H1 (cell line): ENCODE data around the gene RAD51D. TPM values are rescaled to one million over a fixed set of nuclear protein-coding genes. Genes with fewer than 3 reads are reported as not detected.

Source experiments
- CTCF ChIA-PET: fragments of 300-600 bp; sonication (Branson Sonifier 250); formaldehyde crosslinking; loops from one replicate; lab custom pipeline; 2021; ENCODE audit not compliant: partially characterized antibody; lab: Charles Lee
- POLR2A ChIA-PET: fragments of 300-600 bp; sonication (Branson Sonifier 250); formaldehyde crosslinking; loops from one replicate; lab custom pipeline; 2021; ENCODE audit warnings: inconsistent platforms; ENCODE audit not compliant: partially characterized antibody; lab: Charles Lee
- DNase-seq, 2 experiments: peaks; one replicate each; pipeline versions ENCODE4 v3.0.0 to v3.0.0-alpha.2; 2010 to 2022; ENCODE audit warnings: low spot score in 2 of 2, low read depth in 1 of 2, mixed read lengths in 1 of 2
- FAIRE-seq: peaks from 2 replicates; lab custom pipeline; 2011; peaks lifted over from hg19 to GRCh38; lab: Jason Lieb, UNC
- H2AFZ ChIP-seq: 2 replicates; pipeline ENCODE4 v1.8.1; 2012; ENCODE audit warnings: low read length, inconsistent platforms
- H2AK5ac ChIP-seq: 2 replicates; pipeline ENCODE4 v1.6.1; 2013; ENCODE audit warnings: low read depth, low read length
- H2BK120ac ChIP-seq: replicated peaks from 2 replicates; pipeline ENCODE3; 2013; ENCODE audit warnings: low read depth, low read length, inconsistent platforms
- H2BK12ac ChIP-seq: 2 replicates; pipeline ENCODE4 v1.6.1; 2013; ENCODE audit warnings: low read depth, low read length
- H2BK15ac ChIP-seq: 2 replicates; pipeline ENCODE4 v1.6.1; 2013; ENCODE audit warnings: low read length
- H2BK20ac ChIP-seq: 2 replicates; pipeline ENCODE4 v1.6.1; 2013; ENCODE audit warnings: low read length
- H2BK5ac ChIP-seq: 2 replicates; pipeline ENCODE4 v1.6.1; 2013; ENCODE audit warnings: low read depth, low read length
- H3K14ac ChIP-seq: 2 replicates; pipeline ENCODE4 v1.6.1; 2013; ENCODE audit warnings: inconsistent platforms; ENCODE audit not compliant: insufficient read length
- H3K18ac ChIP-seq: 2 replicates; pipeline ENCODE4 v1.6.1; 2013; ENCODE audit warnings: low read length; ENCODE audit errors: extremely low read depth
- H3K23ac ChIP-seq: 2 replicates; pipeline ENCODE4 v1.6.1; 2013; ENCODE audit warnings: inconsistent platforms; ENCODE audit not compliant: insufficient read length
- H3K23me2 ChIP-seq: 2 replicates; pipeline ENCODE4 v1.6.1; 2013; ENCODE audit warnings: low read depth, low read length
- H3K27ac ChIP-seq: 2 replicates; pipeline ENCODE4 v1.6.1; 2011; ENCODE audit warnings: low read depth, low read length, inconsistent platforms
- H3K27me3 ChIP-seq, 4 experiments: replicated peaks in 1 of 4; 1 replicate in 1 of 4; 2 replicates in 3 of 4; pipeline versions ENCODE4 v1.6.1 to v1.8.1; 2011 to 2013; ENCODE audit warnings: low read length in 3 of 4, mild to moderate bottlenecking in 3 of 4, inconsistent platforms in 2 of 4, mixed read lengths in 2 of 4, moderate library complexity in 1 of 4; ENCODE audit not compliant: control insufficient read depth in 3 of 4, insufficient read depth in 3 of 4; ENCODE audit errors: extremely low read depth in 1 of 4
- H3K36me3 ChIP-seq, 4 experiments: 2 replicates each; pipeline versions ENCODE4 v1.6.1 to v1.8.1; 2011 to 2013; ENCODE audit warnings: mild to moderate bottlenecking in 4 of 4, low read length in 3 of 4, moderate library complexity in 2 of 4, control low read depth in 1 of 4, inconsistent platforms in 1 of 4; ENCODE audit not compliant: insufficient read depth in 4 of 4, control insufficient read depth in 2 of 4
- H3K4ac ChIP-seq: replicated peaks from 2 replicates; pipeline ENCODE3; 2013; ENCODE audit warnings: low read length, low read depth, mixed read lengths, inconsistent platforms; ENCODE audit not compliant: insufficient read length
- H3K4me1 ChIP-seq, 4 experiments: replicated peaks in 1 of 4; 1 replicate in 1 of 4; 2 replicates in 3 of 4; pipeline versions ENCODE4 v1.6.1 to v1.8.1; 2011 to 2013; ENCODE audit warnings: low read length in 3 of 4, inconsistent platforms in 2 of 4, mixed read lengths in 1 of 4; ENCODE audit not compliant: insufficient read depth in 4 of 4, control insufficient read depth in 3 of 4
- H3K4me2 ChIP-seq, 2 experiments: 2 replicates each; pipeline versions ENCODE4 v1.6.1 to v1.8.1; 2011 to 2013; ENCODE audit warnings: low read depth in 2 of 2, low read length in 2 of 2, control low read depth in 1 of 2, inconsistent platforms in 1 of 2, mild to moderate bottlenecking in 1 of 2; ENCODE audit not compliant: insufficient read depth in 1 of 2
- H3K4me3 ChIP-seq, 4 experiments: fragments of 200-600, 300-600 bp in 1 of 4; sonication (generic), shearing (Covaris generic), sonication (Bioruptor Twin) in 1 of 4; 2 replicates each; pipeline versions ENCODE4 v1.5.1 to v1.8.1; 2011 to 2016; ENCODE audit warnings: low read length in 4 of 4, low read depth in 3 of 4, control low read depth in 2 of 4, inconsistent platforms in 2 of 4, mild to moderate bottlenecking in 2 of 4, mixed read lengths in 1 of 4, moderate library complexity in 1 of 4; ENCODE audit not compliant: insufficient read depth in 2 of 4; ENCODE audit errors: extremely low read depth in 1 of 4
- H3K56ac ChIP-seq: replicated peaks from 2 replicates; pipeline ENCODE3; 2013; ENCODE audit warnings: low read depth, mild to moderate bottlenecking, mixed read lengths, low read length, inconsistent platforms; ENCODE audit not compliant: insufficient read length
- H3K79me1 ChIP-seq: 2 replicates; pipeline ENCODE4 v1.6.1; 2013; ENCODE audit warnings: low read depth, low read length, control low read depth
- H3K79me2 ChIP-seq, 2 experiments: 2 replicates each; pipeline versions ENCODE4 v1.6.1 to v1.8.1; 2012 to 2013; ENCODE audit warnings: low read length in 2 of 2, mild to moderate bottlenecking in 2 of 2, inconsistent platforms in 1 of 2; ENCODE audit not compliant: insufficient read depth in 2 of 2, control insufficient read depth in 1 of 2
- H3K9ac ChIP-seq, 4 experiments: replicated peaks in 1 of 4; 1 replicate in 1 of 4; 2 replicates in 3 of 4; pipeline versions ENCODE4 v1.6.1 to v1.8.1; 2011 to 2013; ENCODE audit warnings: low read depth in 3 of 4, low read length in 3 of 4, control low read depth in 2 of 4, mild to moderate bottlenecking in 2 of 4, moderate library complexity in 2 of 4, inconsistent platforms in 1 of 4; ENCODE audit errors: extremely low read depth in 1 of 4
- H3K9me3 ChIP-seq, 2 experiments: 2 replicates each; pipeline versions ENCODE4 v1.6.1 to v1.8.1; 2012 to 2013; ENCODE audit warnings: mild to moderate bottlenecking in 2 of 2, moderate library complexity in 2 of 2, control low read depth in 1 of 2, inconsistent platforms in 1 of 2, low read depth in 1 of 2, low read length in 1 of 2, mixed read lengths in 1 of 2; ENCODE audit not compliant: insufficient read depth in 2 of 2
- H4K20me1 ChIP-seq, 2 experiments: replicated peaks in 1 of 2; 2 replicates each; pipeline versions ENCODE3 to v1.8.1; 2011 to 2013; ENCODE audit warnings: inconsistent platforms in 2 of 2, low read length in 2 of 2, mild to moderate bottlenecking in 1 of 2; ENCODE audit not compliant: insufficient read depth in 2 of 2, control insufficient read depth in 1 of 2
- H4K5ac ChIP-seq: 2 replicates; pipeline ENCODE4 v1.6.1; 2013; ENCODE audit warnings: low read length, low read depth, mixed read lengths, inconsistent platforms; ENCODE audit not compliant: insufficient read length
- H4K8ac ChIP-seq: 2 replicates; pipeline ENCODE4 v1.8.0; 2013; ENCODE audit warnings: mild to moderate bottlenecking, moderate library complexity, low read length, inconsistent platforms; ENCODE audit not compliant: insufficient read depth; ENCODE audit errors: extremely low read depth
- H4K91ac ChIP-seq: replicated peaks from 2 replicates; pipeline ENCODE3; 2013; ENCODE audit warnings: low read length, mixed read lengths, inconsistent platforms; ENCODE audit not compliant: insufficient read length
- BACH1 ChIP-seq: IDR thresholded peaks from 2 replicates; pipeline ENCODE4 v1.6.1; 2012; ENCODE audit warnings: low read length, improper control_type of control experiment
- KDM4A ChIP-seq: IDR thresholded peaks from one replicate; pipeline ENCODE4 v1.7.1; 2012; ENCODE audit warnings: low read depth, mild to moderate bottlenecking, moderate library complexity, low read length, inconsistent platforms; ENCODE audit not compliant: severe bottlenecking
- TAF7 ChIP-seq: optimal IDR thresholded peaks from 2 replicates; pipeline ENCODE3; 2011; ENCODE audit warnings: low read depth, mild to moderate bottlenecking, inconsistent platforms, low read length, moderate library complexity, borderline replicate concordance
- WGBS, 2 experiments: shearing (Covaris generic) in 1 of 2; methylation state at CpG; one replicate each; pipeline versions ENCODE4 v1.1.6 to v1.1.7; 2013 to 2015; ENCODE audit warnings: low lambda C conversion rate in 2 of 2, mixed read lengths in 2 of 2, inconsistent platforms in 1 of 2, low coverage in 1 of 2, missing lambda C conversion rate in 1 of 2; ENCODE audit not compliant: insufficient replicate concordance in 2 of 2, insufficient coverage in 1 of 2, insufficient read length in 1 of 2; ENCODE audit errors: extremely low coverage in 1 of 2, missing lambda C conversion rate in 1 of 2; 5-methylcytosine and 5-hydroxymethylcytosine counted together
- polyA plus RNA-seq, 7 experiments: library from polyadenylated mRNA; depleted of rRNA in 3 of 7; stranded (reverse) in 5 of 7; unstranded in 2 of 7; fragments of >200 nt in 5 of 7; fragments of 200-250 nt in 2 of 7; gene quantifications; 1 replicate in 5 of 7; 2 replicates in 1 of 7; 4 replicates in 1 of 7; pipeline versions ENCODE4 v1.2.1 to v1.2.3, GENCODE V29; 2011 to 2013; ENCODE audit warnings: missing spikeins in 2 of 7, mixed read lengths in 2 of 7
- total RNA-seq: library from RNA; stranded (reverse); fragmentation: NEBNext Ultra II Directional; extraction: Animal tissue kit (Norgen Biotek cat#: 25700); gene quantifications from 2 replicates; pipeline ENCODE4 v1.2.1, GENCODE V29; 2021

RAD51D gene
- total and polyA plus RNA-seq, 2 of the 8 experiments (the other 6 are each of a cell fraction or from before 2014, with no cell fraction given) = 10.2 to 12.9 TPM

DNA sequence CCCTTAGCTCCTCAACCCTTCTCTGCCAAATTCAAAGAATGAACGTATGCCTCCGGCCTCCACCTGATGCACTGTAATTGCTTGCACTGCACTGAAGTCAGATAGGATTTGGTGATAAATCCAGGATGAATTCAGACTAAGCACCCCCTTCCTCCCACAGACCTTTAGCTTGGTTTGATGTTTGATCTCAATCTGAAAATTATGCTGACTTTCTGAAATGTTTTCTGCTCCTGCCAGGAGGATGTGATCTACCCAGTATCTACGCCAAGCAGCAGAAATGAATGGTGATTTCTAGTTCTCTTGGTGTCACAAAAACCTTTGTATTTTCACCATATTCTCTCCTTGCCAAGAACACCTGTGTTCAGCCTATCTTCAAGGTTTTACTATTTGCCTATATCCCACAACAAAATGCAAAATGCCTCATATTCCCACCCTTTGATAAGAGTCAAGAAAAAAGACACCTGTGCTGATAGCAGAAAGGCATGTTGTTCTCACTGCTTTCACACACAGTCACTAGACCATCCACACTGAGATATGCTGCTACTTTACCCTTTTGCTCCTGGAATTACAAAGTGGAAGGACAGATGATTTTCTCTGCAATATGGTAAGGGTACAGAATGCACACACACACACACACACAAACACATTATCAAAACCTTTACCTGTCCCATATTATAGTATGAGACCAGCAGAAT is 70.8 kb downstream of the RAD51D start:
- no peaks in the 10 kb centered on the region for H4K20me1 ChIP-seq
- no peaks in the 10 kb centered on the region for H3K27me3 ChIP-seq
- H3K79me1 ChIP-seq = no peaks in the 10 kb centered on the region
- H3K4me3 ChIP-seq = no peak overlapping the region
- no peak for DNase-seq
- H3K36me3 ChIP-seq = no peaks in the 10 kb centered on the region
- H3K9ac ChIP-seq = 0 out of 7 replicates have a peak overlapping the region, but pooled peaks of 1 of the 4 experiments have one; percentile 21
- peak overlapping the region; percentile 73 for H3K23ac ChIP-seq
- no peak for TF ChIP-seq TAF7
- TF ChIP-seq KDM4A = no peak
- TF ChIP-seq BACH1 = no peak
- TF ChIP-seq, all 59 proteins: peak for 0
- Histone ChIP-seq H2BK12ac (no peak overlapping the region), H3K56ac (no peak overlapping the region), H3K4me1 (no peaks in the 10 kb centered on the region), H4K5ac (no peak overlapping the region), H4K8ac (no peak overlapping the region), H3K9me3 (no peaks in the 10 kb centered on the region), H2BK5ac (no peak overlapping the region), H3K14ac (no peak overlapping the region), H2BK20ac (no peak overlapping the region), H3K18ac (no peak overlapping the region), H2BK15ac (no peak overlapping the region), H2AK5ac (no peak overlapping the region), H3K79me2 (no peaks in the 10 kb centered on the region), H3K27ac (no peak overlapping the region), H2BK120ac (no peak overlapping the region), H4K91ac (no peak overlapping the region), H3K4me2 (no peak overlapping the region), H3K4ac (peak overlapping the region; percentile 69), H3K23me2 (no peaks in the 10 kb centered on the region; the same call in 1 of the 2 replicates), H2AFZ (no peak overlapping the region)
- ChIA-PET CTCF (interaction anchor here (1.0 kb wide), 3 partner anchors 11 to 93 kb away, joined by 3 to 4 read pairs (median 3); no protein-coding TSS in a partner anchor), POLR2A (no interaction called here)
- FAIRE-seq = no peak
- 85% methylated on average over 3 of the region's 3 CpGs; no CpG with 5 or more reads in 1 of the 2 experiments for WGBS, 2 experiments
